GM18951 (cell line): ENCODE measurements around the gene PRKAA1.
"Not testable (repeated sequence)": the region's sequence is repeated elsewhere in the genome, so short reads cannot be mapped to it uniquely, and the experiment has no call there.

Experiments
- POLR2A ChIP-seq: IDR thresholded peaks from 4 replicates; pipeline ENCODE4 v1.6.1; 2011; ENCODE audit warnings: mild to moderate bottlenecking; ENCODE audit not compliant: insufficient read length, insufficient read depth; ENCODE audit errors: extremely low read depth
- in situ Hi-C: fragments of 300-500 bp; cut with MboI; formaldehyde crosslinking; loops from one replicate; pipeline ENCODE4 v1.12.0; 2022; ENCODE audit warnings: low sequenced_read_pairs, mixed read lengths, inconsistent platforms; ENCODE audit not compliant: unreplicated experiment

The PRKAA1 gene

GRCh38 chr5:40716000-40716399 is 82.2 kb downstream of the PRKAA1 start:
- in situ Hi-C loops = no loop called here
- TF ChIP-seq POLR2A = no peak

GRCh38 chr5:40714001-40714400 is 84.2 kb downstream of the PRKAA1 start:
- TF ChIP-seq POLR2A = no peak
- in situ Hi-C loops = no loop called here

GRCh38 chr5:40710575-40710974 is 87.6 kb downstream of the PRKAA1 start:
- in situ Hi-C loops = not testable (repeated sequence)
